GM19397 (cell line): ENCODE results near the gene RTP3.

Experiments used
- ATAC-seq: cut with Tn5 transposase; IDR thresholded peaks from one replicate; pipeline ENCODE4 v1.9.1; 2021; ENCODE audit warnings: mild to moderate bottlenecking, moderate library complexity; ENCODE audit not compliant: unreplicated experiment

RTP3 gene

DNA sequence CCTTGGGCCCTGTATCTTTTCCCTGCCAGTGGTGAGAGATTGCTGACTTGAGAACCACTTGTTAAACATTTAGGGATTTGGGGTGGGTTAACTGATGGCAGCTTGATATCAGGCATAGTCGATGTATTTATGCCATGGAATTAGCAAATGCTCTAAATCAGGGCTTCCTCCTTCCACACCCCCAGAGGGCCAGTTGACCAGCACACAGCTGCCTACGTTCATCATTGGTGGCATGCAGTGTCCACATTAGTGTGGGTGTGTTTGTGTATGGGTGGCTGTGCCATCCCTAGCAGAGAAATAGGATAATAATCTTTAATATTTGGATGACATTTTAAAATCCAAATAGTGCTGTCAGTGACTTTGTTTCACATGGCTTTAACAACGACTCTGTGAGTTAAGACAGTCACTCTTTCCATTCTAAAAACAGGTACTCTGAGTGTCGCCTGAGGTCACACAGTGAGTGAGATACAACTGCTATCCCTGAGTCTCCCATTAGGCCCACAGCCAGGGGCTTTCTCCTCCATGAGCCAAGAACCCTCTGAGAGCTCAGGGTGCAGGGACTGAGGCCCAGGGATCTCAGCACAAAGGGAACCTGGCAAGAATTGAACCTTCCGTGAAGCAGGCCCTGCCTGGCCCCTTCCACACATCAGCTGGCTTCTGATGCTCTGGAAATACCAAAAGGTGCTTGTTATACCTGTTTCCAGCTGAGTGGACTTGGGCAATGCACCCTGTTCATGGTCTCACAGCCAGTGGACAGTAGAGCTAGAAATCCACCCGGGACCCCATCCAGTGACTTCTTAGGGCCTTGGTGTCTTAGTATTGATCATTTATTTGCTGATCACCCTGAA is 28.8 kb upstream of the RTP3 start:
- no peak for ATAC-seq

DNA sequence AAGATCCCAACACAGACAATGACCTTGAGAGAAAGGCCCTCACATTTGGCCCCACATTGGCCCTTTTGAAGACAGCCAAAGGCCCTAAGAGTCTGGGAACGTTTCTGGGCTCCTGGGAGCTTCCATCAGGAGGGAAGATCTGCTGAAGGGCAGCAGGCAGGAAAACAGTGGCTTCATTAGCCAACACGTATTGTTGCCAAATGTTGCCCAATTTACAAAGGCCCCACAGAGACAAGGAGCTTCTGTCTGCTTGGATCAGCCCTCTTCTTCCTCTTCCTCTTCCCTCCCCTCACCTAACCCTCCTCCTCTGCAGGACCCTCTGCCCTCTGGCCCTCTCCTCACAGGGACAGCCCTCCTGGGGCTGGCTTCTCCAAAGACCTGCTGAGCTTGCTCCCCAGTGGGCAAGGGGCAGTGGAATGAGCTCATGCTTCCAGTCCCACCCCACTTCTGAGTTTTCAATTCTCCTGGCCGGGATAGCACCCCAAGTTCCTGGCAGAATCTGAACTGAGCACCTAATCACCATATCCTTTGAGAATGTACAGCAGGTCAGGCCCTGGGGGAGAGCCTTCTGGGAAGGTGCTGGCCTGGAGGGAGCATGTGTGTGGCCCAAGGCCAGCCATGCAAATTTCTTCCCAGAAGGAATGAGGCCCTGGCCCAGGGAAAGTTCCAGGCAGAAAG is 28.0 kb upstream of the RTP3 start:
- no peak for ATAC-seq

DNA sequence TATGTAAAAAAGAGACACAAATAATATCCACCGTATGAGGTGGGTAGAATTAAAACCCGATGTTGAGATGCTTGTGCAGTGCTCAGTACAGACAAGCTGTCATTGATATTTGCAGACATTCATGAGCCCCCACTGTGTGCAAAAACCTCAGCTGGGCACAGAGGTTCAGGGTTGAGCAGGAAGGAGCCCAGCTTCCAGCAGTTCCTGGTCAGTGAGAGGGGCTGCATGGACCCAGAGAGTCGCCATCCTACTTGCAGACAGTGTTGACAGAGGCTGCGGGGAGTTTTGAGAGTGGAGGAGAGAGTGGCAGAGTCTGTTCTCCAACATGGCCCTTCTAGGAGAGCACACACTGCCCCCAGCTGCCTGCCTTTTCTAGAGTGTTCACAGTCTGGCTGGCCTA is 26.9 kb upstream of the RTP3 start:
- ATAC-seq, result no peak

DNA sequence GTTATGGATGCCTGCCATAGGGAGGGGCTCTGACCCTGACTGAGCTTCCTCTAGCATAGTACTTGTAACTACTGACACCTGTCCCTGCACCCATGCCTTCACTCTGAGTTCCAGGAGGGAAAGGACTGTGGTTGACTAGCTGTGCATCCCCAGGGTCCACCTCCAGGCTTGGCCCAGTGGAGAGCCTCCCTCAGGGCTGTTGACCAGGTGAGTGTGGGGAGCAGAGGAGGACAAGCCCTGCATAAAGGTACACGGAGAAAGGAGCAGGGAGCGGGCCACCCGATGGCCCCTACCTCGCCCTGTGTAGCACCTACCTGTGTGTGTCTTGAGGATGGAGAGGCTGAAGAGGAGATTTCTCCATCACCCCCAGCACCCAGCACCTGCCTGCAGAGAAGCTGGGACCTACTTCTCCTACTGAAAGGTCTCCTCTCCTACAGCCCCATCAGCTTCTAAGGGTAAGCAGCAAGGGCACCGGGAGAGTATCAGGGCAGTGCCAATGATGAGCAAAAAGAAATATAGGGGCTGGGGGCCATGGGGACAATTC is 26.3 kb upstream of the RTP3 start:
- no peak for ATAC-seq

DNA sequence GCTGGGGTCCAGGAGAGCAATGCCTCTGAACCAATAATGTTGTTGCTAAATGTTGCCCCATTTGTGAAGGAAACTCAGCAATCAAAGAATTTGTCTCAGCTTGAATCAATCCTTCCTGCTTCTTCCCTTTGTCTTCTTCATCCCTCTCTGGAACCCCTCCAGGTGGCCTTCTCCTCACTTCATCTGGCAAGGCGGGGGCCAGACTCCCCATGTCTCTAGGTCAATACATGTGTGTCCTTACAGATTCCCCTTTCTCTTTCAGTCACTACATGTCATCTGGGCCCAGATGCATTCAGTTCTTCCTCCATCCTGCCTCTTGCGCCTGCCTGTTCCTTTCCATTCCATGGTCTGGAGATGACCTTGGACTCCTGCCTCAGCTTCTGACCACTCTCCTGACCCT is 25.0 kb upstream of the RTP3 start:
- ATAC-seq, result no peak

DNA sequence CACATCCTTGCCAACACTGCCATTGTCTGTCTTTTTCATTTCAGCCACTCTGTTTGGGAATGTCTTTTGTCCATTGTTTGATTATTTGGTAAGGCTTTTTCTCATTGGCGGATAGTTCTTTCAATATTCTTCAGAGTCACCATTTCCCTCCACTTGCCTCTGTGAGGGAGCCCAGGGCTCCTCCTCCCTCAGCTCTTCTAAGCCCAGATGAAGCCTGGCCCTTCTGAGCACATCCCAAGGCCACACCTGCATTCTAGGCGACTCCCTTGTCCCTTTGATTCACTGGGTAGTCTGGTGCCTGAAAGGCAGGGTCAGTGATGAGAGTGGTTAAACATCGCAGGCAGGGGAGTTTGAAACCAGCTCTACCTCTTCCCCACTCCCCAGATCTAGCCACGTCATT is 20.6 kb upstream of the RTP3 start:
- ATAC-seq, result no peak

DNA sequence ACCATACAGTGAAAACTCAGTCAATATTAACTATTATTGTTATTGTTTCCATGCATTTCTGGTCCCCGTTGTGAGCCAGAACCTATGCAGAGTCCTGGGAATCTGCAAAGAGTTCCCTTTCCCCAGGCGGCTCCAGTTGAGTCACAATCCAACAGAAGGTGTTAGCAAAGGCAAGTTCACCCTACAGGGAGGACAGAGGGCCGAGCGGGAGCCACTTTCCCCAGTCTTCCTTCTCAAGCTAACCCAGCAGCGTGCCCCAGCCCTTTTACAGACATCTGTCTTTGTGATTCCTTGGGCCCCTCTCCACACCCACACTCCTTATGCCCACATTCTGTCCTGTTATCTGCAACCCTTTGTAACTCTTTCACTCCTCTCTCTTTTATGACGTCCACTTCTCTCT is 20.0 kb upstream of the RTP3 start:
- ATAC-seq, result no peak

DNA sequence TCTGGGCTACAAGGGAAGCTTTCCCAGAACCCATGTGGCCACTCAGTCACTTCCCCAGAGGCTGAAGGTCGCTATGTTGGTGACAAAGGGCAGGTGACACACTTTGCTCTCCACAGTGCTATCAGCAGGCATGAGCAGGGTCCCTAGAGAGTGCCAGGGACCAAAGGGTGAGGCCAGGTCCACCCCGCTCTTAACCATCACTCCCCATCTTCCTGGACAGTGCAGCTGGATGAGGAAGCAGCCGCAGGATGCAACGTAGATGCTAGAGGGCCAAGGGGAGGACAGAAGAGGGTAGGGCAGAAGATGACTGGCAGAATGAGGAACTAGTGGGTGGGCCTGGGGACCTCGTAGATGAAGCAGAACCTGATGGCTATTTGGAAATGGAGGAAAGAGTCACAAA is 19.4 kb upstream of the RTP3 start:
- ATAC-seq, result no peak

DNA sequence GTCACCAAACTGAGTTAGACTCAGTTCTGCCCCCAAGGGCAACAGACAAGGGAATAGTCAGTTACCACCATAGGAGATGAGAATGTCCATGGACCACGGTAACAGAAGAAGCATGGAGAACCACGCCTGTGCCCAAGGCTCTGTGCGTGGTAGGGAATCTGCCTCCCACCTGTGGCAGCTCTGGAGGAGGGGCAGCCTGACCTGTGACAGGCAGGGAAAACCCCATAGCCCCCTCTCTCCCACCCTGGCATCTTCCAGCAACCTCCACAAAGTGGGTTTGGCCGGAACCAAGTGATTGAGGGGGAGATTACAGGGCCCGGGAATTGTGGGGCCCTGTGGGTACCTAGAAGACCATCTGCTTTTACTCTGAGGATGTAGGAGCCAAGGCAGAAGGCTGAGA is 18.8 kb upstream of the RTP3 start:
- no peak for ATAC-seq

DNA sequence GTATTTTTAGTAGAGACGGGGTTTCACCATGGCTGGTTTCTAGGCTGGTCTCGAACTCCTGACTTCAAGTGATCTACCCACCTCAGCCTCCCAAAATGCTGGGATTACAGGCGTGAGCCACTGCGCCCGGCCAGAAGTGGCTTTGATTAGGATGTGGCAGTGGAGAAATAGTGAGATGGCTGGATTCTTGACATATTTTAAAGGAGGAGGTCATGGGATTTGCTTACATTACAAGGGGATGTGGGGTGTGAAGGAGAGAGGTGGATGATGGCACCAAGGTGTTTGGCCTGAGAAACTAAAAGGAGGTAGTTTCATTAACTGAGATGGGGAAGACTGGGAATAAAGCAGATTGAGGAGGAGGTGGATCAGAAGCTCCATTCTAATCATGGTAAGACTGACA is 18.1 kb upstream of the RTP3 start:
- no peak for ATAC-seq

DNA sequence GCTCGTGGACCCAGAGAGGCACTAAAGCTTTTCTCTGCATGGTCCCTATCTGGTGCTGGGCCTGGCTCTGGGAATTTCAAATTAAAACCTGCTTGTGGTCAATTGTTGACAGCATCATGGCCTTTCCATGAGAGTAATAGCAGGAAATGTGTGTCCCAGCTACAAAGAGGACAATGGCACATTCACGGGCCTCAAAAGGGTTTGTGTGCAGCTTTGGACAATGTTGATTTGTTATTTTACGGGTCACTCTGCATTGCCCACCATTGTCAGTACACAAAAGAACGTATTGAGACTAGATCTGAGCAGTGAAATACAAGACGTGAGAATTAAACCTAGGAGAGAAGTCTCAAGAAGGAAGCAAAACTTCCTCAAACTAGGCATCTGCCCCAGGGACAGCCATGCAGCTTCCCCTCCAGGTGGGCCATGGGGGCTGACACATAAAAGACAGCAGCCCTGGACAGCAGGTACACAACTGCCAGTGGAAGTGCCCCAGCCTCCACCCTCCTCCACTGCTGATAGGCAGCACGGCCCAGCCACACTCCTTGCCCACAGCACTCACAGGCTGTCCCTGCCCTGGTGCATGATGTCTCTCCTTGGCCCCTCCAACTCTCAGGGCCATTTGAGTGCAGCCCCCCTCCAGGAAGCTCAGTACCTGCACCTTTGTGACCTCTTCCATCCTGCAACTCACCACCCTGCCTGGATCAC is 17.1 kb upstream of the RTP3 start:
- no peak for ATAC-seq

DNA sequence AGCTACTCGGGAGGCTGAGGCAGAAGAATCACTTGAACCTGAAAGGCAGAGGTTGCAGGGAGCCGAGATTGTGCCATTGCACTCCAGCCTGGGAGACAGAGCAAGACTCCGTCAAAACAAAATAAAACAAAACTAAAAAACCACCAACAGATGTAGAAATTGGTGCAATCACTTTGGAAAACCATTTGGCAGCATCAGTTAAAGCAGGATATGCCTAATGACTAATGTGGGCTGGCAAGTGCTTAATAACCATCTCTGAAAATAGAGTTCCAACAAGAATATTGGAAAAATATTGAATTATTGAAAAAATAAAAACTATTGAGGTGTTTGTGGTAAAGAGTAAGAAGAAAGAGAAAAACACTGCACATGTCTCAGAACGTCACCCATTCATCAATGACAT is 16.1 kb upstream of the RTP3 start:
- no peak for ATAC-seq

DNA sequence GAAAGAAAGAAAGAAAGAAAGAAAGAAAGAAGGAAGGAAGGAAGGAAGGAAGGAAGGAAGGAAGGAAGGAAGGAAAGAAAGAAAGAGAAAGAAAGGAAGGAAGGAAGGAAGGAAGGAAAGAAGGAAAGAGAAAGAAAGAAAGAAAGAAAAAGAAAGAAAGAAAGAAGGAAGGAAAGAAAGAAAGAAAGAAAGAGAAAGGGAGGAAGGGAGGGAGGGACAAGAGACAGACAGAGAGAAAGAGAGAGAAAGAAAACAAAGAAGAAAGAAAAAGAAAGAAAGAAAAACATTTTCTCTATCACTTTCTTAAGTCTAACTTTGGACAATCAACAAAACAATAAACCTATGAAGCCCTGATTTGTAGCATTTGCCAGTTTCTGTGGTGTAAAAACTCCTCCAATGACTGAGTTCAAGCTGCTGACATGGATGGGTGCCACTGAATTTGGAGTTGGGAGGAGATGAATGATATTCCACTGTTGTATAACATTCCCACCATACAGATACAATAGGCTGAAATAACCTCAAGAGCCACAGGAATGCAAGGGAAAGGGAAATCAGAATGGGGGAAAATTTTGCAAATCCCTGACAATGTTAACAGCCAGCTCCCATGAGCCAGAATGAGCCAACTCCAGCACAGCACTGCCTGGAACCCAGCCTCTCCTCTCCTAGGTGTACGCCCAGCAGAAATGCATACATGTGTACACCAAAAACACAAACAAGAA is 15.0 kb upstream of the RTP3 start:
- ATAC-seq, result no peak

DNA sequence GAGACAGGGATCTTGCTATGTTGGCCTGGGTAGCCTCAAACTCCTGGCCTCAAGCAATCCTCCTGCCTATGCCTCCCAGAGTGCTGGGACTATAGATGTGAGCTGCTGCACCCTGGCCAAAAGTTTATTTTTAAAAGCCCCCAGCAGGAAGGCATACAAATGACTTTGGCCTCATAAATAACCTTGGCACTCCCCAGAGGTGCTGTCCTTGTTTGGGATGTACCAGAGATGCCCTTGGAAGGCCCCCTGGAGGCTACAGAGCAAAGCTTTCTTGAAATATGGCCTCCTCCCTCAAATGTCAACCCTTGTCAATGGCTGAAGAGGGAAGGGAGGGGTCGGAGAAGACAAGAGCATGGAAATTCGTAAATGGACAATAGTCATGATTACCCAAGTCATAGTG is 14.0 kb upstream of the RTP3 start:
- no peak for ATAC-seq

DNA sequence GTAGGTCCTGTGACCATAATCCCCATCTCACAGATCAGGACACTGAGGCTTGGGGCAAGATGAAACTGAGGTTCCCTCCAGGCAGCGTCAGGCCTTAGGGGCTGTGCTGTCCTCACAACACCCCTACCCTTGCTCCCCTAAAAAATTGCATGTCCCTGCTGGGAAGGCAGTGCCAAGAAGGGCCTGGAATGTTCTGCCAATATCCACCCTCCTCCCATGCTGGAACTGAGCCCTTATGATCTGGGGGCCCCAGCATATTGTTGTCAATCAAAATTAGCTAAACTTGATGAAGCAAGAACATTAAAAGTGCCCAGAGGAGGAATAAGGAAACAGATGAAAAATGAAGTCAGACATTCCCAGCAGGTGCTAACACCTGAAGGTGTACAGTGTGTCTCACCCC is 13.4 kb upstream of the RTP3 start:
- ATAC-seq, result no peak

DNA sequence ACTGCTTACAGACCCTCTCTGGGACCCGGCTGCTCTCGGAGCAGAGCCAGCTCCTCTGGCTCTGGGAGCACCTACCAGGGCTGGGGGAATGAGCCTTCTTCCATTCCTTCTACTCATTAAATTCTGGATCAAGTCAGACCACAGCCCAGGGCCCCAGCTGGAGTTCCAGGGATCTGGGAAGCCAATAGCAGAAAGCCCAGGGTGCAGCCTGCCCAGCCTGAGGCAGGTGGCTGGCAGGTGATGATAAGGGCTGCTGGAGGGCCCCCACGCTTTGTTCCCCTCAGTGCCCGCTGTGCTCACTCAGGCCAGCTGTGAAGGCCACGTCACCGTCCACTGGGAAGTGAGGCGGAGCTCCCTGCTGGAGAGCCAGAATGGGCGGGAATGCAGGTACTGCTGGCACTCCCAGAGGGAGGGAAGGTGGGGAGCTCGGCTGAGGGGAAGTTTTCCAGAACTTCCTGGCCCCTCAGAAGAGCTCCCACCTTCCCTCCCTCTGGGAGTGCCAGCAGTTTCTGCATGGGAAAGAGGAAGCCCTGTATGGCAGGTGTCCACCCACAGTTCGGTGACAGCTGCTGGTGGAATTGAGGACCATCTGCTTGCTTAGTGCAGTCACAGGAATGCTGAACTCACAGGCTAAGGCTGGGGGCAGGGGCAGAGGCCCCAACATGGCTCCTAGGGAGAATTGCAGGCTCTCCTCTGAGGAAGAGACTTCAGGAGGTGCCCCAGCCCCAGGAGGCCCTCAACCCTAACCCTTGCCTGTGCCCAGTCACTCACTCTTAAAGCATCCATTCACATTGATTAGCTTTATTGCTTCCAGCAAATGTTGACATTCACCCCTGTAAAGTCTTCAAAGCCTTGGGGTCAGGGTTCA is 12.6 kb upstream of the RTP3 start:
- ATAC-seq, result no peak

DNA sequence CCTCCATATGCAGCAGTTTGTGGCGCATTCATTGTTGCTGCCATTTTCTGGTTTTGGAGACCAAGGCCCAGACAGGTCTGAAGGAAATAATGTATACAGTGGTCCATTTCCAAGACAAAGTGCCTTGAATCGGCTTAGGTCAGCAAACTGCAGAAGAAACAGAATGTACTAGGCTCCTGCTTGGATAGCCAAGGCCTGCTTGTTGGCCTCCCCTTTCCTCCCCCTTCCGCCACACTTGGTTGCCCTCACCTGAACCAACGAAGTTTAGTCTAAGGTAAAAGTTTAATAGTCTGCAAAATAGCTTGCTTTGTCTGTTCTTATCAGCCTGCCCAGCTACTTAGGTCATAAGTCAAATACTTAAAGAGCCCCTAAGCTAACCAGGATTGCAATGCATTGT is 12.0 kb upstream of the RTP3 start:
- no peak for ATAC-seq

DNA sequence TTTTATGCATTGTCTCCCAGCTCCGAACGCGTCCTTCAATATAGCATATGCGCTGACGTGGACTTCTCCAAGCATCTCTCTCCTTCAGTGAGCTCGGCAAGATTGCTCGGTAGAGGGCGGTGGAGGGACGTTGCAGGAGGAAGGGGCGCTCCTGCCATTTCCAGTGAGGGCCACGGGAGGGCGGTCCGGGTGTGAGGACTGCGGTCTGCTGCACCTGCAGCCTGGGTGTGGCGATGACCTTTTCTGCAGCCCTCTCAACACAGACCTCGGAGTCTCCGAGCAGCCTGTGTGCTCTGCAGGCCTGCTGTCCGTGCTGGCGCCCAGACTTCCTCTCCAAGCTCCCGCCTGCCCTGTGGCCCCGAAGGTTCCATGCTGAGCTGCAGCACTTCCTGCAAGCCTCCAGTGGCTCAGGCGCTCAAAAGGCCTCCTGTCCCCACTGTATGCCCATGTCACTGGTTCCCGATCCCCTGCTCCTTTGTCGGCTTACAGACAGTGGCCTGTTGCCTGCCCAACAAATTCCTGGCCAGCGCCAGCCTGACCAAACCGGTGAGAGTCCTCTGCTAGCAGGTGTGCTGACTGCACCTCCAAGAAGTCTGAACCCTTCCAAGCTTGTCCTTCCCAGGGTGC is 8.9 kb upstream of the RTP3 start:
- ATAC-seq, result peak; percentile 90

DNA sequence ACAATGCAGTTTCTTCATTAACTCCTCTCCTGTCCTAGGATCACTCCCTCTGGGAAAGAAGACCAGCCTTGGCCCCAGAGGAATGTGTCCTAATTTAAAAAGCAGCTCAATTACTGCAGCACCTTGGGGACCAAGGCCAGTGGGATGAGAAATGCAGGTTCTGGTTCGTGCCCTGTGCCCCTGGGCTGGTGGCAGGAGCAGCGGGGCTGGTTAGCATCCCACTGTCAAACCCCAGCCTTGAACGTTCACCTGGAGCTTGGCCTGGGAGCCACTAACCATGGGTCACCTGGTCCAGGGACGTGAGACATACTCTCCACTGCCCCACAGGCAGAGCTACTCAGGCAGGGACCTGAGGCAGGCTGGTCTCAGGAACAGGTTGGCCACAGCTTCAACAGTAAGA is 8.4 kb upstream of the RTP3 start:
- no peak for ATAC-seq

DNA sequence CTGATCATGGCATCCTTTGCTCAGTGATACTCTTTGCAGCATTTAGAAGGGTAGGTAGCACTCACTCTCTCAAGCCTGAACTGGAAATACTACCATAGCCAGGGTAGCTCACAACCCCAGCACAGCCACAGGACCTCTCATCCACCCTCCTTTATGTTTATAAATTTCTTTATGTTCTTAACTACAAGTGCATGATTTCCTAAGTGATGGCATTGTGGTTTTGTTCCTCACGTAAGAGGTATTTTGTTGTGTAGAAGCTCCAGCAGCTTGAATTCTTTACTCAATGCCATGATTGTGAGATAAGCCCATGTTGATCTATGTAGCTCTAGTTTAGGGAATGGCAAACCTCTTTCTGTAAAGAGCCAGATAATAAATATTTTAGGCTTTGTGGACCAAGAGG is 7.9 kb upstream of the RTP3 start:
- ATAC-seq, result no peak
